OCI-LY7 (cell line): ENCODE results near the gene RAD1. TPM values are rescaled to one million over a fixed set of nuclear protein-coding genes. Genes with fewer than 3 reads are reported as not detected.

Experiments
- BruUV-seq: library from RNA; stranded (reverse); fragments of 400-500 nt; replicated peaks from 2 replicates; lab custom pipeline; 2021; lab: Mats Ljungman, UMichigan
- CTCF ChIA-PET: fragments of 300-600 bp; sonication (Branson Sonifier 250); formaldehyde crosslinking; loops from one replicate; lab custom pipeline; 2022; ENCODE audit warnings: antibody characterized with exemption; ENCODE audit not compliant: unreplicated experiment; lab: Charles Lee
- POLR2A ChIA-PET: fragments of 300-600 bp; sonication (Branson Sonifier 250); formaldehyde crosslinking; loops from one replicate; lab custom pipeline; 2022; ENCODE audit warnings: antibody characterized with exemption; lab: Charles Lee
- DNase-seq: peaks from one replicate; pipeline ENCODE4 v3.0.0-alpha.2; 2015; ENCODE audit warnings: low spot score
- H2AFZ ChIP-seq: fragments of 200-600 bp; sonication (generic), shearing (Covaris generic); 2 replicates; pipeline ENCODE4 v1.6.1; 2014; ENCODE audit warnings: mild to moderate bottlenecking, antibody characterized with exemption, low read length, moderate library complexity
- H3K27ac ChIP-seq: fragments of 200-600 bp; sonication (generic); 2 replicates; pipeline ENCODE4 v1.5.1; 2014; ENCODE audit warnings: mixed run types, low read depth, mild to moderate bottlenecking, moderate library complexity, low read length, inconsistent platforms; ENCODE audit not compliant: poor library complexity, severe bottlenecking
- H3K36me3 ChIP-seq: fragments of 200-600 bp; sonication (generic); 2 replicates; pipeline ENCODE4 v1.6.1; 2014; ENCODE audit warnings: mild to moderate bottlenecking, antibody characterized with exemption, low read length, moderate library complexity, mixed read lengths; ENCODE audit not compliant: insufficient read depth
- H3K4me1 ChIP-seq: fragments of 200-600 bp; sonication (generic); 2 replicates; pipeline ENCODE4 v1.5.1; 2014; ENCODE audit warnings: mild to moderate bottlenecking, low read length; ENCODE audit not compliant: insufficient read depth, poor library complexity, severe bottlenecking
- H3K4me2 ChIP-seq: fragments of 200-600 bp; sonication (generic); 2 replicates; pipeline ENCODE4 v1.6.1; 2014; ENCODE audit warnings: mild to moderate bottlenecking, low read length
- H3K4me3 ChIP-seq: fragments of 200-600 bp; sonication (generic); 2 replicates; pipeline ENCODE4 v1.5.1; 2014; ENCODE audit warnings: mild to moderate bottlenecking, low read depth, low read length; ENCODE audit not compliant: poor library complexity, severe bottlenecking
- H3K79me2 ChIP-seq: fragments of 200-600 bp; sonication (generic); 2 replicates; pipeline ENCODE4 v1.6.1; 2016; ENCODE audit warnings: low read depth, mild to moderate bottlenecking, low read length, moderate library complexity, mixed read lengths; ENCODE audit not compliant: insufficient read depth
- H3K9me2 ChIP-seq: fragments of 200-600 bp; sonication (generic); 2 replicates; pipeline ENCODE4 v1.6.1; 2016; ENCODE audit warnings: mild to moderate bottlenecking, low read length, mixed read lengths; ENCODE audit not compliant: insufficient read depth
- H3K9me3 ChIP-seq: fragments of 200-600 bp; sonication (generic); 2 replicates; pipeline ENCODE4 v1.6.1; 2014; ENCODE audit warnings: mild to moderate bottlenecking, mixed run types, low read length, mixed read lengths
- H4K20me1 ChIP-seq: fragments of 200-600 bp; sonication (generic); 2 replicates; pipeline ENCODE4 v1.6.1; 2014; ENCODE audit warnings: mild to moderate bottlenecking, antibody characterized with exemption, low read length, moderate library complexity, mixed read lengths; ENCODE audit not compliant: insufficient read depth
- CTCF ChIP-seq: fragments of 200-600 bp; sonication (generic); conservative IDR thresholded peaks from 2 replicates; pipeline ENCODE4 v1.5.1; 2014; ENCODE audit warnings: mild to moderate bottlenecking, antibody characterized with exemption, low read length, moderate library complexity, mixed read lengths
- EZH2phosphoT487 ChIP-seq: fragments of 200-600 bp; sonication (generic); IDR thresholded peaks from 2 replicates; pipeline ENCODE4 v1.6.1; 2018; ENCODE audit warnings: low read depth, borderline replicate concordance, mild to moderate bottlenecking, mixed run types, antibody characterized with exemption, low read length, moderate library complexity, mixed read lengths
- intact Hi-C: fragments of 100-400 bp; cut with micrococcal nuclease; formaldehyde crosslinking; loops from one replicate; pipeline ENCODE4 v1.10.0; 2022; ENCODE audit not compliant: unreplicated experiment
- total RNA-seq, 2 experiments: library from RNA; depleted of rRNA in 1 of 2; stranded (reverse); fragments of >200 nt in 1 of 2; shearing (Covaris generic) in 1 of 2; gene quantifications; 2 replicates each; pipeline ENCODE4 v1.2.3, GENCODE V29; 2014 to 2022

The RAD1 gene
- total RNA-seq, 2 experiments from 2014 or later, result 49.2 to 82.1 TPM

- TF ChIP-seq CTCF (no peak), EZH2phosphoT487 (no peak)
- ChIA-PET POLR2A (interaction anchor here (0.6 to 3.6 kb wide), 11 partner anchors 9 to 406 kb away, joined by 3 to 102 read pairs (median 4); partner anchors contain the start of genes BRIX1, RAD1 and TTC23L), CTCF (interaction anchor here (1.1 to 2.3 kb wide), 3 partner anchors 12 to 15 kb away, joined by 4 to 9 read pairs (median 4); partner anchors contain the start of genes BRIX1 and RAD1)
- no peaks in the 10 kb centered on the region for H3K9me3 ChIP-seq
- intact Hi-C loops, result loop anchor here (1.0 to 5.0 kb wide), 2 partner anchors 15 to 1312 kb away; partner anchors contain the start of genes BRIX1, NADK2 and RAD1
- H2AFZ ChIP-seq, result peak overlapping the region; percentile 64
- peak overlapping the region; percentile 83 for H3K4me3 ChIP-seq
- DNase-seq, result peak; percentile 80
- H3K4me1 ChIP-seq, result peaks cover 38% of the 10 kb centered on the region
- H3K9me2 ChIP-seq, result no peaks in the 10 kb centered on the region
- H4K20me1 ChIP-seq, result peaks cover 29% of the 10 kb centered on the region; the same call in 1 of the 2 replicates
- peaks cover 60% of the 10 kb centered on the region for H3K79me2 ChIP-seq
- BruUV-seq, result no TSS peak
- H3K36me3 ChIP-seq, result peaks cover 63% of the 10 kb centered on the region
- peak overlapping the region; percentile 96 for H3K4me2 ChIP-seq
- H3K27ac ChIP-seq, result peak overlapping the region; percentile 46
These were observed 14.6 kb upstream of the RAD1 start for GRCh38 chr5:34929720-34930461.

- Histone ChIP-seq H3K4me2 (peak within 1 kb of the TSS; percentile 96), H3K4me1 (peaks cover 38% of the 10 kb centered on the region), H3K9me3 (no peaks in the 10 kb centered on the region), H3K27ac (peak within 1 kb of the TSS; percentile 46), H3K79me2 (peaks cover 61% of the 10 kb centered on the region), H3K9me2 (no peaks in the 10 kb centered on the region), H3K36me3 (peaks cover 63% of the 10 kb centered on the region), H4K20me1 (peaks cover 36% of the 10 kb centered on the region; the same call in 1 of the 2 replicates), H2AFZ (peak within 1 kb of the TSS; percentile 64), H3K4me3 (peak within 1 kb of the TSS; percentile 83)
- CTCF ChIA-PET, result interaction anchor here (0.7 to 2.3 kb wide), 3 partner anchors 13 to 327 kb away, joined by 3 to 9 read pairs (median 4); partner anchors contain the start of genes BRIX1 and RAD1
- BruUV-seq, result no TSS peak
- POLR2A ChIA-PET, result interaction anchor here (0.6 to 3.6 kb wide), 8 partner anchors 10 to 952 kb away, joined by 3 to 102 read pairs (median 6); partner anchors contain the start of genes BRIX1, RAD1 and TTC23L
- intact Hi-C loops, result loop anchor here (1.0 to 5.0 kb wide), 2 partner anchors 14 to 1313 kb away; partner anchors contain the start of genes BRIX1, NADK2 and RAD1
- TF ChIP-seq EZH2phosphoT487 (no peak), CTCF (no peak)
- DNase-seq, result peak; percentile 96
These were observed 13.9 kb upstream of the RAD1 start, which contains the start of gene DNAJC21 for GRCh38 chr5:34929134-34929719. TSS of gene DNAJC21 (plus strand) at chr5:34929559. CDS start at chr5:34929820, 261 bp downstream.
